ENCODE data around the gene ARMH3.

Gene ARMH3

GRCh38 chr10:102055647-102056419 is at the start of gene ARMH3:
ARMH3 (minus strand) TSS chr10:102056173; CDS start chr10:102040114, 16,059 bp downstream.
- peak within 1 kb of the TSS; percentile 66 for H3K27ac ChIP-seq (ENCODE audit: poor library complexity, severe bottlenecking)
- H3K36me3 ChIP-seq (ENCODE audit: low read depth), result no peaks in the 10 kb centered on the region; the same call in 1 of the 2 replicates
- no peaks in the 10 kb centered on the region for H3K9me3 ChIP-seq (ENCODE audit: severe bottlenecking)
- no peaks in the 10 kb centered on the region for H3K27me3 ChIP-seq (ENCODE audit: insufficient read depth, poor library complexity, severe bottlenecking)
- DNase-seq (ENCODE audit: low spot score) (peak; percentile 94), ATAC-seq (ENCODE audit: low read depth) (peak; percentile 97)
- H3K4me3 ChIP-seq (ENCODE audit: severe bottlenecking), result peak within 1 kb of the TSS; percentile 64
- H3K4me1 ChIP-seq (ENCODE audit: insufficient read depth, poor library complexity, severe bottlenecking), result no peaks in the 10 kb centered on the region
- TF ChIP-seq CTCF (IDR thresholded peaks at IDR 0.05; ENCODE audit: poor library complexity, severe bottlenecking), result no peak

GRCh38 chr10:102102421-102102820 is 46.4 kb upstream of the ARMH3 start:
- TF ChIP-seq CTCF (IDR thresholded peaks at IDR 0.05; ENCODE audit: poor library complexity, severe bottlenecking), result no peak
- ATAC-seq (ENCODE audit: low read depth) (no peak; the same call in none of the 3 replicates), DNase-seq (ENCODE audit: low spot score) (no peak)
- Histone ChIP-seq H3K4me1 (ENCODE audit: insufficient read depth, poor library complexity, severe bottlenecking) (no peaks in the 10 kb centered on the region), H3K27me3 (ENCODE audit: insufficient read depth, poor library complexity, severe bottlenecking) (no peaks in the 10 kb centered on the region), H3K4me3 (ENCODE audit: severe bottlenecking) (no peak overlapping the region), H3K36me3 (ENCODE audit: low read depth) (no peaks in the 10 kb centered on the region), H3K27ac (ENCODE audit: poor library complexity, severe bottlenecking) (no peak overlapping the region), H3K9me3 (ENCODE audit: severe bottlenecking) (no peaks in the 10 kb centered on the region)

- H3K9me3 ChIP-seq (ENCODE audit: severe bottlenecking), result no peaks in the 10 kb centered on the region
- H3K36me3 ChIP-seq (ENCODE audit: low read depth), result no peaks in the 10 kb centered on the region
- H3K4me1 ChIP-seq (ENCODE audit: insufficient read depth, poor library complexity, severe bottlenecking), result no peaks in the 10 kb centered on the region
- H3K27me3 ChIP-seq (ENCODE audit: insufficient read depth, poor library complexity, severe bottlenecking), result no peaks in the 10 kb centered on the region
- H3K27ac ChIP-seq (ENCODE audit: poor library complexity, severe bottlenecking), result no peak overlapping the region
- DNase-seq (ENCODE audit: low spot score) (no peak), ATAC-seq (ENCODE audit: low read depth) (peak; percentile 60; the same call in 2 of the 3 replicates)
- H3K4me3 ChIP-seq (ENCODE audit: severe bottlenecking), result no peak overlapping the region
- peak; percentile 29 for TF ChIP-seq CTCF (IDR thresholded peaks at IDR 0.05; ENCODE audit: poor library complexity, severe bottlenecking)
These were observed 45.2 kb upstream of the ARMH3 start for GRCh38 chr10:102101152-102101551.

- Histone ChIP-seq H3K36me3 (ENCODE audit: low read depth) (no peaks in the 10 kb centered on the region), H3K9me3 (ENCODE audit: severe bottlenecking) (no peaks in the 10 kb centered on the region), H3K4me1 (ENCODE audit: insufficient read depth, poor library complexity, severe bottlenecking) (no peaks in the 10 kb centered on the region), H3K27ac (ENCODE audit: poor library complexity, severe bottlenecking) (no peak overlapping the region), H3K27me3 (ENCODE audit: insufficient read depth, poor library complexity, severe bottlenecking) (no peaks in the 10 kb centered on the region), H3K4me3 (ENCODE audit: severe bottlenecking) (no peak overlapping the region)
- DNase-seq (ENCODE audit: low spot score), result no peak
- ATAC-seq (ENCODE audit: low read depth), result no peak
- TF ChIP-seq CTCF (IDR thresholded peaks at IDR 0.05; ENCODE audit: poor library complexity, severe bottlenecking), result no peak
These were observed 40.5 kb upstream of the ARMH3 start for GRCh38 chr10:102096449-102096848.

- H3K4me3 ChIP-seq (ENCODE audit: severe bottlenecking), result no peak overlapping the region
- H3K9me3 ChIP-seq (ENCODE audit: severe bottlenecking), result no peaks in the 10 kb centered on the region
- DNase-seq (ENCODE audit: low spot score) (no peak), ATAC-seq (ENCODE audit: low read depth) (peak; percentile 19; the same call in 1 of the 3 replicates)
- no peaks in the 10 kb centered on the region for H3K27me3 ChIP-seq (ENCODE audit: insufficient read depth, poor library complexity, severe bottlenecking)
- H3K4me1 ChIP-seq (ENCODE audit: insufficient read depth, poor library complexity, severe bottlenecking), result no peaks in the 10 kb centered on the region
- H3K36me3 ChIP-seq (ENCODE audit: low read depth), result no peaks in the 10 kb centered on the region
- TF ChIP-seq CTCF (IDR thresholded peaks at IDR 0.05; ENCODE audit: poor library complexity, severe bottlenecking), result no peak
- H3K27ac ChIP-seq (ENCODE audit: poor library complexity, severe bottlenecking), result no peak overlapping the region
These were observed 34.8 kb upstream of the ARMH3 start for GRCh38 chr10:102090772-102091171.

Data from RWPE2 (cell line).